Measurements from ENCODE around the gene KLHL17. TPM values are rescaled to one million over a fixed set of nuclear protein-coding genes. Genes with fewer than 3 reads are reported as not detected.

The KLHL17 gene
- total and polyA plus RNA-seq, 9 of the 15 experiments (the other 6 are each of a cell fraction or from before 2014, with no cell fraction given), result 0.14 to 84.8 (median 13.0) TPM

DNA sequence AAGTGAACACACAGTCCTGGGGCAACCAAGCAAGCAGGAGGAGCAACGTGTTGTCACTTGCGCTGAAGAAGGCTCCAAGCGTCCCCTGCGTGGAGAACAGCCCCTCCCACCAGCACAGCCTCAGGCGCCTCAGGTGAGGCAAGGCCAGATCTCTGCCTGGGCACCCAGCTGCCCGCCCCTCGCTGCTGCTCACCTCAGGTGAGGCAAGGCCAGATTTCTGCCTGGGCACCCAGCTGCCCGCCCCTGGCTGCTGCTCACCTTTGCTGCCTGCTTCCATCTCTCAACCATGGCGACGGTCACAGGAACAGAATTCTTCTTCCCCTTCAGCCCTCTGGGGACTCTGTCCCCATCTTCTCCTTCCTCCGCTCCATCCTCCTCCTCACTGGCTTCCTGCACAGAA lies 3.7 kb upstream of the KLHL17 start:
- 94% methylated on average over 11 of the region's 11 CpGs for WGBS (ENCODE audit: insufficient coverage, low coverage, missing lambda C conversion rate)
- BruUV-seq (replicated peaks), result no TSS peak
- no peak overlapping the region; a peak in 1 of 4 replicates for H3K9ac ChIP-seq (ENCODE audit: insufficient read depth in 1 of 2, low read depth in 2 of 2, low read length in 2 of 2)
- no peak overlapping the region for H3K27ac ChIP-seq (ENCODE audit: extremely low read depth, low read depth, low read length)
- TF ChIP-seq SMAD4 (CRISPR knock-in tag; conservative IDR thresholded peaks at IDR 0.05) (no peak), USF2 (CRISPR knock-in tag; IDR thresholded peaks at IDR 0.05) (no peak), THAP12 (CRISPR knock-in tag; IDR thresholded peaks at IDR 0.05) (no peak), RBFOX2 (IDR thresholded peaks at IDR 0.05; ENCODE audit: low read depth, low read length) (peak; percentile 48; the same call in 1 of the 2 replicates), RAD21 (CRISPR knock-in tag; conservative IDR thresholded peaks at IDR 0.05 in 1 of 2, IDR thresholded peaks at IDR 0.05 in 1 of 2) (no peak), CBFB (CRISPR knock-in tag; IDR thresholded peaks at IDR 0.05) (no peak), POLR2G (IDR thresholded peaks at IDR 0.05; ENCODE audit: low read depth, low read length) (0 out of 2 replicates have a peak, but pooled peaks have one; percentile 21), ELK1 (CRISPR knock-in tag; IDR thresholded peaks at IDR 0.05) (no peak), TEAD4 (IDR thresholded peaks at IDR 0.05; ENCODE audit: low read length) (no peak), TEAD4 (CRISPR knock-in tag; IDR thresholded peaks at IDR 0.05; ENCODE audit: borderline replicate concordance) (no peak), ESRRA (IDR thresholded peaks at IDR 0.05; ENCODE audit: borderline replicate concordance, low read depth) (no peak), ZNF347 (CRISPR knock-in tag; IDR thresholded peaks at IDR 0.05; ENCODE audit: low read depth) (no peak)
- TF ChIP-seq, protein P1, sequence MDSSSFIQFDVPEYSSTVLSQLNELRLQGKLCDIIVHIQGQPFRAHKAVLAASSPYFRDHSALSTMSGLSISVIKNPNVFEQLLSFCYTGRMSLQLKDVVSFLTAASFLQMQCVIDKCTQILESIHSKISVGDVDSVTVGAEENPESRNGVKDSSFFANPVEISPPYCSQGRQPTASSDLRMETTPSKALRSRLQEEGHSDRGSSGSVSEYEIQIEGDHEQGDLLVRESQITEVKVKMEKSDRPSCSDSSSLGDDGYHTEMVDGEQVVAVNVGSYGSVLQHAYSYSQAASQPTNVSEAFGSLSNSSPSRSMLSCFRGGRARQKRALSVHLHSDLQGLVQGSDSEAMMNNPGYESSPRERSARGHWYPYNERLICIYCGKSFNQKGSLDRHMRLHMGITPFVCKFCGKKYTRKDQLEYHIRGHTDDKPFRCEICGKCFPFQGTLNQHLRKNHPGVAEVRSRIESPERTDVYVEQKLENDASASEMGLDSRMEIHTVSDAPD (CRISPR knock-in tag; IDR thresholded peaks at IDR 0.05), result no peak
- intact Hi-C loops (cut with micrococcal nuclease) (no loop called here), in situ Hi-C loops (cut with MboI) (no loop called here)
- DNase-seq (ENCODE audit: extremely low read depth in 1 of 4, low spot score in 3 of 4), result no peak
- H3K4me1 ChIP-seq (replicated peaks in 1 of 2; ENCODE audit: control insufficient read depth in 2 of 2, insufficient read depth in 2 of 2, low read length in 2 of 2), result peaks cover 11 to 68% of the 10 kb centered on the region in 2 experiments
- peaks cover 66% of the 10 kb centered on the region for H3K36me3 ChIP-seq (ENCODE audit: control insufficient read depth, insufficient read depth, low read length)
- peaks cover 7% of the 10 kb centered on the region for H4K20me1 ChIP-seq (replicated peaks; ENCODE audit: control insufficient read depth, insufficient read depth, low read length)
- H3K79me2 ChIP-seq (ENCODE audit: control insufficient read depth, insufficient read depth, low read length), result peaks cover 44% of the 10 kb centered on the region
- ChIA-PET POLR2A (interaction anchor here (0.7 kb wide), 1 partner anchor 300 kb away, joined by 3 read pairs; no protein-coding TSS in a partner anchor), CTCF (ENCODE audit: low intra/inter-chr PET ratio) (no interaction called here)
- H3K4me2 ChIP-seq (ENCODE audit: insufficient read depth, low read length), result no peak overlapping the region
- FAIRE-seq, result no peak
- no peak overlapping the region for H2AFZ ChIP-seq (ENCODE audit: low read depth, low read length)
- H3K9me1 ChIP-seq (ENCODE audit: control insufficient read depth, insufficient read depth, low read length), result no peaks in the 10 kb centered on the region
- no peaks in the 10 kb centered on the region for H3K9me3 ChIP-seq (replicated peaks; ENCODE audit: control insufficient read depth, insufficient read depth, low read depth, low read length)
- ATAC-seq, result no peak
- no peak overlapping the region for H3K4me3 ChIP-seq
- H3K27me3 ChIP-seq (ENCODE audit: control insufficient read depth in 2 of 2, insufficient read depth in 2 of 2, low read length in 2 of 2), result no peaks in the 10 kb centered on the region
